Muscle layer of duodenum (tissue), 2 donors: ENCODE measurements around the gene SOS1.

ENCODE experiments used
- H3K27ac ChIP-seq: one replicate; pipeline ENCODE4 v1.7.0; 2013; ENCODE audit warnings: mild to moderate bottlenecking, low read length
- H3K27me3 ChIP-seq: one replicate; pipeline ENCODE4 v1.7.0; 2013; ENCODE audit warnings: low read depth, mild to moderate bottlenecking, control low read depth, low read length
- H3K36me3 ChIP-seq, 2 donors: one replicate each; pipeline ENCODE4 v1.7.0; 2013; ENCODE audit warnings: low read length in 2 of 2, control low read depth in 1 of 2, mild to moderate bottlenecking in 1 of 2; ENCODE audit not compliant: insufficient read depth in 2 of 2, control insufficient read depth in 1 of 2
- H3K4me1 ChIP-seq, 2 donors: one replicate each; pipeline ENCODE4 v1.7.0; 2013; ENCODE audit warnings: low read length in 2 of 2, mild to moderate bottlenecking in 2 of 2, control low read depth in 1 of 2, moderate library complexity in 1 of 2; ENCODE audit not compliant: insufficient read depth in 2 of 2, control insufficient read depth in 1 of 2
- H3K4me3 ChIP-seq, 2 donors: one replicate each; pipeline ENCODE4 v1.7.0; 2013; ENCODE audit warnings: low read length in 2 of 2, low read depth in 1 of 2, mild to moderate bottlenecking in 1 of 2
- H3K9me3 ChIP-seq, 2 donors: one replicate each; pipeline ENCODE4 v1.7.0; 2013; ENCODE audit warnings: low read length in 2 of 2, control low read depth in 1 of 2, mild to moderate bottlenecking in 1 of 2; ENCODE audit not compliant: control insufficient read depth in 1 of 2
- donor health status: healthy.

Gene SOS1

DNA sequence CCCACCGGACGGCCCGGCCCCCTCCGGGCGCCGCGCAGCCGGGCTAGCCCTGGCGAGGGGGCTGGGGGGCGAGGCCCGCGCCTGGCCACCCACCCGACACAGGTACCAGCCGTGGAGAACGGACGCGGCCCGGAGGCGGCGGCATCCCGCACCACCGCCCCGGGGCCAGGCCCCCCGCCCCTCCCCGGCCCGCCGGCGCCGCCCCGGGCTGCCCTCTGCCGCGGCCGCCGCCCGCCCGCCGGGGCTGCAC is 405 bp downstream of the SOS1 start:
- H3K4me1 ChIP-seq = peaks cover 10 to 45% of the 10 kb centered on the region in 2 donors

DNA sequence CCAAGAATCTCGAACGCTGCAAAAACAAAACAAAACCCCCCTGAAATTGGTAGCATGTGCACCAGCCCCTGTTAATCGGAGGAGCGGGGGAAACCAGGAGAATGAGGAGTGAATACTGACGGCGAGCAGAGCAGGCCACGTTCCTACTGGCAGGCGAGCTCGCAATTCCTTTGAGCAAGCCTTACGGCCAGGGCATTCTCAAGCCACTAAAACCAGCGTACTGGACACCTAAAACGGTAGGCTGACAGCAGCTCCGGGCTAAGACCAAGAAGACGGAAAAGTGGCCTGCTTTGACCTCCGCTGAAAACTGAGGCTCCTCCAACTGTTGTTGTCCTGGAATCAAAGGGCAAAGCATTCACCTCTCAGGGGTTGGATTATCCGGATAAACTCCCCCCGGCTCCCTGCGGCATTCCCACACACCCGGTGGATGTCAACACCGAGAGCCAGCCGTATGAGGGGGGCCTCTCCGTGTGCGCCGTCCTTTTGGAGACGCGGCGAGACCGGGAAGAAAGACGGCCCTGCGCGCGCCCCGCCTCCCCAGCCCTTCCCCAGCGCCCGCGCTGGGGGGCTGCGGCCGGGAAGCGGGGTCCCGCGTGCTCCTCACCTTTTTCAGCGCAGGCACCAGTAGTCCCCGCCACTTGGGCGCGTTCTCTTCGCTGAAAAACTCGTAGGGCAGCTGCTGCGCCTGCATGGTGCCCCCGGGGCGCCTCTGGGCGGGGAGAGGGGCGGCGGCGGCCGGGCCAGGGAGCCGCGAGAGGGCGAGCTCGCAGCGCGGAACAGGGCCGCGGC is 925 bp downstream of the SOS1 start:
- H3K27me3 ChIP-seq = no peaks in the 10 kb centered on the region
- H3K4me3 ChIP-seq = peak overlapping the region; percentile 89 to 92
- peaks cover 10 to 40% of the 10 kb centered on the region in 2 donors for H3K4me1 ChIP-seq
- H3K36me3 ChIP-seq = peaks cover 0 to 10% of the 10 kb centered on the region in 2 donors
- peak overlapping the region; percentile 77 for H3K27ac ChIP-seq
- no peaks in the 10 kb centered on the region for H3K9me3 ChIP-seq

More for the DNA sequence above, 405 bp downstream of the SOS1 start:
- no peak overlapping the region for H3K27ac ChIP-seq
- peak overlapping the region in 1 of 2 donors; percentile 92 for H3K4me3 ChIP-seq
- H3K36me3 ChIP-seq = peaks cover 0 to 10% of the 10 kb centered on the region in 2 donors
- no peaks in the 10 kb centered on the region for H3K9me3 ChIP-seq
- no peaks in the 10 kb centered on the region for H3K27me3 ChIP-seq

GRCh38 chr2:39118786-39119499 is 1.9 kb downstream of the SOS1 start:
- H3K27ac ChIP-seq = peak overlapping the region; percentile 77
- no peaks in the 10 kb centered on the region for H3K27me3 ChIP-seq
- peaks cover 0 to 10% of the 10 kb centered on the region in 2 donors for H3K36me3 ChIP-seq
- peak overlapping the region; percentile 89 to 92 for H3K4me3 ChIP-seq
- H3K4me1 ChIP-seq = peaks cover 10 to 39% of the 10 kb centered on the region in 2 donors
- H3K9me3 ChIP-seq = no peaks in the 10 kb centered on the region

- Histone ChIP-seq H3K4me3 (no peak overlapping the region), H3K27ac (no peak overlapping the region), H3K4me1 (peaks cover 0 to 15% of the 10 kb centered on the region in 2 donors)
Observed at GRCh38 chr2:39115556-39115955, 5.3 kb downstream of the SOS1 start.

GRCh38 chr2:39114771-39115170 is 6.1 kb downstream of the SOS1 start:
- H3K4me1 ChIP-seq = peaks cover 0 to 19% of the 10 kb centered on the region in 2 donors
- H3K27ac ChIP-seq = no peak overlapping the region
- H3K27me3 ChIP-seq = no peaks in the 10 kb centered on the region
- H3K4me3 ChIP-seq = no peak overlapping the region
- H3K36me3 ChIP-seq = peaks cover 0 to under 1% of the 10 kb centered on the region in 2 donors
- no peaks in the 10 kb centered on the region for H3K9me3 ChIP-seq

More at GRCh38 chr2:39115556-39115955, 5.3 kb downstream of the SOS1 start:
- Histone ChIP-seq H3K27me3 (no peaks in the 10 kb centered on the region), H3K9me3 (no peaks in the 10 kb centered on the region), H3K36me3 (peaks cover 0 to 5% of the 10 kb centered on the region in 2 donors)

GRCh38 chr2:39109537-39109936 is 11.3 kb downstream of the SOS1 start:
- Histone ChIP-seq H3K4me3 (no peak overlapping the region), H3K36me3 (no peaks in the 10 kb centered on the region), H3K27me3 (no peaks in the 10 kb centered on the region), H3K27ac (no peak overlapping the region), H3K9me3 (no peaks in the 10 kb centered on the region), H3K4me1 (peaks cover 0 to 14% of the 10 kb centered on the region in 2 donors)

- no peaks in the 10 kb centered on the region for H3K36me3 ChIP-seq
- H3K27me3 ChIP-seq = no peaks in the 10 kb centered on the region
- no peak overlapping the region for H3K27ac ChIP-seq
- H3K4me1 ChIP-seq = peaks cover 0 to 14% of the 10 kb centered on the region in 2 donors
- H3K9me3 ChIP-seq = no peaks in the 10 kb centered on the region
- H3K4me3 ChIP-seq = no peak overlapping the region
Observed at GRCh38 chr2:39108377-39108776, 12.5 kb downstream of the SOS1 start.

- H3K4me1 ChIP-seq = peaks cover 0 to 14% of the 10 kb centered on the region in 2 donors
Observed at GRCh38 chr2:39107724-39108273, 13.1 kb downstream of the SOS1 start.

GRCh38 chr2:39107156-39107555 is 13.7 kb downstream of the SOS1 start:
- Histone ChIP-seq H3K27me3 (no peaks in the 10 kb centered on the region), H3K4me3 (no peak overlapping the region), H3K9me3 (no peaks in the 10 kb centered on the region), H3K36me3 (no peaks in the 10 kb centered on the region), H3K27ac (no peak overlapping the region), H3K4me1 (peaks cover 0 to 14% of the 10 kb centered on the region in 2 donors)

More at GRCh38 chr2:39107724-39108273, 13.1 kb downstream of the SOS1 start:
- Histone ChIP-seq H3K27ac (no peak overlapping the region), H3K9me3 (no peaks in the 10 kb centered on the region), H3K36me3 (no peaks in the 10 kb centered on the region), H3K4me3 (no peak overlapping the region), H3K27me3 (no peaks in the 10 kb centered on the region)

DNA sequence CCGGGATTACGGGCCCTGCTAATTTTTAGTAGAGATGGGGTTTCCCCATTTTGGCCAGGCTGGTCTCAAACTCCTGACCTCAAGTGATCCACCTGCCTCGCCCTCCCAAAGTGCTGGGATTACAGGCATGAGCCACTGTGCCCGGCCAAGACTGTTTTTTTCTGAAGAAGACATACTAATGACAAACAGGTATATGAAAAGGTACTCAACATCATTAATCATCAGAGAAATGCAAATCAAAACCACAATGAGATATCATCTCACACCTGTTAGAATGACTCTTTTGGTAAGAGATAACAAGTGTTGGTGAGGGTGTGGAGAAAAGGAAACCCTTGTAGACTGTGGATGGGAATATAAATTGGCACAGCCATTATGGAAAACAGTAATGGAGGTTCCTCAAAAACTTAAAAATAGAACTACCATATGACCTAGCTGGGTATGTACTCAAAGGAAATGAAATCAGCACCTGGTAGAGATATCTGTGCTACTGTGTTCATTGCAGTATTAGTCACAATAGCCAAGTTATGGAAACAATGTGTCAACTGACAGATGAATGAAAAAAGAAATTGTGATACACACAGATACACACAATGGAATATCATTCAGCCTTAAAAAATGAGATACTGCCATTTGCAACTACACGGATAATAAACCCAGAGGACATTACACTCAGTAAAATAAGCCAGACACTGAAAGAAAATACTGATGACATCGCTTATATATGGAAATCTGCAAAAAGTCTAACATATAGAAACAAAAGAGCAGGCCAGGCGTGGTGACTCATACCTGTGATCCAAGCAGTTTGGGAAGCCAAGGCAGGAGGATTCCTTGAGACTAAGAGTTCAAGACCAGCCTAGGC is 20.8 kb downstream of the SOS1 start:
- no peaks in the 10 kb centered on the region for H3K9me3 ChIP-seq
- no peak overlapping the region for H3K27ac ChIP-seq
- H3K27me3 ChIP-seq = no peaks in the 10 kb centered on the region
- H3K36me3 ChIP-seq = no peaks in the 10 kb centered on the region
- no peak overlapping the region for H3K4me3 ChIP-seq
- peaks cover 6 to 8% of the 10 kb centered on the region in 2 donors for H3K4me1 ChIP-seq
